GM10248 (cell line): ENCODE data around the gene PAX6.

Experiments
- CTCF ChIA-PET: fragments of 300-600 bp; sonication (Branson Sonifier 250); formaldehyde crosslinking; extraction: SDS; loops from one replicate; lab custom pipeline; 2021; ENCODE audit warnings: antibody characterized with exemption; lab: Yijun Ruan, JAX
- POLR2A ChIA-PET: fragments of 350-650 bp; sonication (Branson Sonifier 250); formaldehyde crosslinking; extraction: SDS; loops from one replicate; lab custom pipeline; 2020; ENCODE audit warnings: antibody characterized with exemption; lab: Yijun Ruan, JAX
- DNase-seq: peaks from one replicate; pipeline ENCODE4 v3.0.0; 2012; ENCODE audit errors: extremely low spot score
- TF ChIP-seq, protein P1 (sequence below): IDR thresholded peaks from 2 replicates; pipeline ENCODE4 v1.5.1; 2012; ENCODE audit warnings: mild to moderate bottlenecking, low read depth; ENCODE audit errors: extremely low read depth, missing control alignments, control extremely low read depth

Gene PAX6

DNA sequence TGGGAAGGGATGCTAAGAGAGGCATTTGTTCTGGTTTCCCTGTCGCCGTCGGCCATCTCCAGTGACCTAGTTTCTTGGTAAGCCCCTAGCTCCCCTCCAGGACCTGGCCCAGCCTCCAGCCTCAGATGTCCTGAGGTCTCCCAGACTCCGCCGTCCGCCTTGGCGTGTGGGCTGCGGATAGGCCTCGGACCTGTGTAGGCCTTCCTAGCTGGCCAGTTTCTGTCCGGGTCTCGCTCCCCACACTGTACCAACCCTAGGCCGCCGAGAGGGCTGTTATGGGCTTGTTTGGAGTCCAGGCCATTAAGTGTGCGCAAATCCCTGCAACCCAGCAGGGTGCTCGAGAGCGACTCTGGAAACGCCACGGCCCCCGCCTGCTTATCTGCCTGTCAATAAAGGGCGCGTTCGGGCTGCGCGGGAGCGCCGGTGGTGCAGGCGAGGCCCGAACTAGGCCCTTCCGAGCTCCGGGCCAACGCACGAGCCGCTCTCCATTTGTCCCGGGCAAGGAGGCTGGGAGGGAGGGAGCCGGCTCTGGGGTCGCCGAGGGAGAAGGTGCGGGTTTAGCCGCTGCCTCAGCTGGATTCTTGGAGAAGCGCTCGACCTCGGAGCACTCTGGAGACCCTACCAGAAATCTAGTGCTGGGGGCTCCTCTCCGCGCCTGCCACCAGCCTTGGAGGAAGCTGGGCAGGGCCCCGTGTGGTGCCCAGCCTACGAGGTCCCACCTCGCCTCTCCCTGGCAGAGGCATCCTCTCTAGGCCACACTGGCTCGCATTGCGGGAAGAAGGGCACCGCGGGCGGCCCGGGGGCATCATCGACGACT is 8.7 kb upstream of the PAX6 start:
- peak; percentile 13 for DNase-seq
- ChIA-PET POLR2A (no interaction called here), CTCF (interaction anchor here (0.9 to 1.1 kb wide), 2 partner anchors 10 kb away, joined by 3 read pairs; no protein-coding TSS in a partner anchor)
- TF ChIP-seq, protein P1, sequence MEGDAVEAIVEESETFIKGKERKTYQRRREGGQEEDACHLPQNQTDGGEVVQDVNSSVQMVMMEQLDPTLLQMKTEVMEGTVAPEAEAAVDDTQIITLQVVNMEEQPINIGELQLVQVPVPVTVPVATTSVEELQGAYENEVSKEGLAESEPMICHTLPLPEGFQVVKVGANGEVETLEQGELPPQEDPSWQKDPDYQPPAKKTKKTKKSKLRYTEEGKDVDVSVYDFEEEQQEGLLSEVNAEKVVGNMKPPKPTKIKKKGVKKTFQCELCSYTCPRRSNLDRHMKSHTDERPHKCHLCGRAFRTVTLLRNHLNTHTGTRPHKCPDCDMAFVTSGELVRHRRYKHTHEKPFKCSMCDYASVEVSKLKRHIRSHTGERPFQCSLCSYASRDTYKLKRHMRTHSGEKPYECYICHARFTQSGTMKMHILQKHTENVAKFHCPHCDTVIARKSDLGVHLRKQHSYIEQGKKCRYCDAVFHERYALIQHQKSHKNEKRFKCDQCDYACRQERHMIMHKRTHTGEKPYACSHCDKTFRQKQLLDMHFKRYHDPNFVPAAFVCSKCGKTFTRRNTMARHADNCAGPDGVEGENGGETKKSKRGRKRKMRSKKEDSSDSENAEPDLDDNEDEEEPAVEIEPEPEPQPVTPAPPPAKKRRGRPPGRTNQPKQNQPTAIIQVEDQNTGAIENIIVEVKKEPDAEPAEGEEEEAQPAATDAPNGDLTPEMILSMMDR, result no peak

DNA sequence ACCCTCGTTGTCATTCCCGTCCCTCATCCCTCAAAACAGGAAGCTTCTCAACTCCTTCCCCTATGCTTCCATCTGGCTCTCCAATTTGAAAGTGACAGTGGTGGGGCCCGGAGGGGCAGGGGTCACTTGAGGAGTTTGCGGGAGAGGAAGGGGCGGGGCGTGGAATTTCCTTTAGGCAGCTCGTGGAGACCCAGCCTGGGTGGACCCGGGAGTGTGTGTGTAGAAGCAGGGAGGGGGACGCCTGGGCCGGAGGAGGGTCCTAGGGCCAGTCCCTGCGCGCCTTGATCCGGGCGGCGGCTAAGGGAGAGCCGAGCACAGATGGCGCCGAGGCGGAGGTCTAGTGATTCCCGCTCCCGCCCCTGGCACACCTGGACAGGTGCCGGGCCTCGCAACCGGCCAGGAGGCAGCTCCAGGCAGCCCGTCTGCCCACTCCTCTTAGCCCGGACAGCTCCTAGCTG is 7.8 kb upstream of the PAX6 start:
- peak; percentile 14 for DNase-seq
- TF ChIP-seq, protein P1, result no peak
- ChIA-PET POLR2A (no interaction called here), CTCF (interaction anchor here (1.1 kb wide), 1 partner anchor 9 kb away, joined by 3 read pairs; no protein-coding TSS in a partner anchor)

DNA sequence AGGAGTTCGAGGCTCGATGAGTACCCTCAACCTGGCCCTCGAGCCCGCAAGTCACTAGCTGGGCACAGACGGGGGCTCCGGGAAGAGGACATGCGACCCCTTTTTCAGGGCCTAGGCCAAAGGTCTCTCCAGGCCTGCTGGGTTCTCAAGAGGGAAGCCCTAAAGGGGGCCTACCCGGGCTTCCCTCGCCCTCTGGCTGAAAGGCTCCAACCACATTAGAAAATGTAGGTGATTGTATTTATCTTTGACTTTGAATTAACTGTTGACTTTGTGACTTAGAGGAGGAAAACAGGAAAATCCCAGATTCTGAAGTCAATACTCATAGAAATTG is 7.3 kb upstream of the PAX6 start:
- CTCF ChIA-PET, result no interaction called here
- POLR2A ChIA-PET, result no interaction called here
- no peak for DNase-seq
- TF ChIP-seq, protein P1, result no peak

DNA sequence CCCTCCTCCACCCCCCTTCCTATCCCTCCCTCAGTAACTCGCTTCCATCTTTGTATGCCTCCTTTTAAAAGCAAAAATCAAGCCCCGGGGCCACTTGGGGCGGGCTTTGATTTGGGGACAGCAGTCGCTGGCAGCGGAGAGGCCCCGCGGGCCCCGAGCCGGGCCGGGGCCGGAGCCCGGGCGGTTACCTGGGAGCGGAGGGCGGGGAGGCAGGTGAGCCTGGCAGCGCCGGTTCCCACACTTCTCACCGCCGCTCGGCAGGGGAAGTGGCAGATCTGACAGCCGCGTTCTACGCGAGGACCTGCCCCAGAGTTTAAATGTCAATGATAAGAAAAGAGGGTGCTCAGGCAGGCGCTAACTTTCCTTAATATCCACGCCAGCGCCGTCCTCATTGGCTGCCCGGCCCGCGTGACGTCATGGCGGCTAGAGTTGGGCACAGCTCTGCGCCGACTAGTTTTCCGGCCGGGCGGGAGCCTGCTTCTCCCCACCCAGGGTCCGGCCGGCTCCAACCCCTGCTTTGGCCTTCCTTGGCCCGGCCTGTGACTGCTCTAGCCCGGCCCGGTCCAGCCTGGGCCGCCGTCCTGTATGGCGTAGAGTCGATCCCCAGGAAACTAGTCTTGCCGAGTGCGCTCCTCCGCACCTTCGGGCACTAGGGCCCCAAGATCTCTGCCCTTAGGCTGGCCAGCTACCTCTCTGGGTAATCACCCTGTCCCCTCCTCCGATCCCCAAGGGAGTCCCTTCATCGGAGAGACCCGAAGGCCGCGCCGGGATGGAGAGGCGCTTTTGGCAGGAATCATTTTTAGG is 6.7 kb upstream of the PAX6 start:
- CTCF ChIA-PET, result no interaction called here
- TF ChIP-seq, protein P1, result no peak
- POLR2A ChIA-PET, result no interaction called here
- DNase-seq, result peak; percentile 21

DNA sequence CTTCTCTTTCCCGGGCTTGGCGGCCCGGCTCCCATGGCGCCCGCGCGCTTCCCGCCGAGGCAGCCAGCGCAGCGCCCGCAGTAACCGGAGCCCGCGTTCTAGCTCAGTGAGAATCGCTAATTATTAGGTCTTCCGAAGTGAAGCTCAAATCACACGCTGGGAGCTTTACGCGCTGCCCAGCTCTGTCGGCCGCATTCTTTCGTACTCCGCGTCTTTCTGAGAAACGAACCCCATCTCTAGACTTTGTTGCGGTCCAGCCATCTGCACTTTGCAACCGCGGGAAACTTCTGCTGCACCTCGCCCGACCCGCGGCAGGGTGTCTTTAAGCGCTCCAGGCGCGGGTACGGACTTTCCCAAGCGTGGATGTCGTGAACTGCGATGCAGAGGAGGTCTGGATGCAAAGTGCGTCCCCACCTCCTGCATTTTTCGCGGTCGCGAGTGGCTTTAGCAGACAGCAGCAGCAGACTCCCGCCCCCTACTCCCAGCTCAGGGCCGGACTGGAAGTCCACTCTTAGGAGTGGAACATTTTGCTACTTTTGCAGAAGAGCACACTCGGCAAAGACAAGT is 6.0 kb upstream of the PAX6 start:
- CTCF ChIA-PET, result interaction anchor here (0.8 kb wide), 1 partner anchor 22 kb away, joined by 3 read pairs; no protein-coding TSS in a partner anchor
- DNase-seq, result peak; percentile 34
- POLR2A ChIA-PET, result no interaction called here
- TF ChIP-seq, protein P1, result no peak

DNA sequence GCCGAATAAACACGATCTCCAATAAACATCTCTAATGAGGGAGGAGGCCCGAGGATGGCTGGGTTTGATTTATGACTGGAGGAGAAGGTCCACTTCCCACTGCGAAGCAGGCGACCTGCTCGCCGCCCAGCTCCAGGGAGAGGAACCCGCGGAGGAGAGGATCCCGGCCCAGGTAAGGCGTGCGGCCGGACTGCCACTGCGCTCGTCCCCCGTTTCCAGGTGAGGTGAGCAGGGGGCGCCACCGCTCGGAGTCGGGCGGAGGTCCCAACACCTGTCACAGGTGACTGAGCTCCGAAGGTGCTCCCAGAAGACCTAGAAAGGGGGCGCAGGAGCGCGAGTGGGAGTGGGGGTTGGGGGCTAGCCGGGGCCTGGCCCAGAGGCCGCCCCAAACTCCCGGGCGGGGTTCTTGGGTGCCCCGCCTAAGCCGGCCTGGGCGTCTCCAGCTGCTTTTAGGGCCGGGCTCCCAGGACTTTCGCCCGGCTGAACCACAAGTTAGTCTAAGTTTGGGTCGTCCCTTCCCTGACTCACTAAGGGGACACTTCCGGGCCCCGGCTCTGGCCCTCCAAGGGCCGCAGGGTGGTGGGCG is 5.4 kb upstream of the PAX6 start:
- ChIA-PET POLR2A (no interaction called here), CTCF (interaction anchor here (0.8 kb wide), 1 partner anchor 21 kb away, joined by 3 read pairs; no protein-coding TSS in a partner anchor)
- DNase-seq, result peak; percentile 21
- TF ChIP-seq, protein P1, result no peak
